Hair follicular keratinocyte (primary cell): ENCODE data around the gene SERPINE3. TPM values are rescaled to one million over a fixed set of nuclear protein-coding genes. Genes with fewer than 3 reads are reported as not detected.

Source experiments
- total RNA-seq: library from RNA; depleted of rRNA; stranded (reverse); fragments of >200 nt; gene quantifications from 2 replicates; pipeline ENCODE4 v1.2.3, GENCODE V29; 2015

The SERPINE3 gene
- 0.04 TPM in 1 of 2 replicates, not detected in the other for total RNA-seq

GRCh38 chr13:51339354-51339753 lies at the start of gene SERPINE3:
SERPINE3 (plus strand) TSS chr13:51339691; CDS start chr13:51341092, 1,401 bp downstream.

Other genes starting within 250 kb of the SERPINE3 start
- gene C13orf42, start 228.4 kb upstream of the SERPINE3 start, total RNA-seq: not detected in 2 replicates
- not detected in 2 replicates for gene FAM124A, start 117.3 kb upstream of the SERPINE3 start, total RNA-seq
- 27.3 and 33.6 TPM in 2 replicates for gene INTS6, start 113.3 kb downstream of the SERPINE3 start, total RNA-seq
- gene WDFY2, start 244.8 kb downstream of the SERPINE3 start, total RNA-seq: 9.0 and 14.0 TPM in 2 replicates